ENCODE measurements around the gene PLXNB2.
"Not testable (repeated sequence)": the region's sequence is repeated elsewhere in the genome, so short reads cannot be mapped to it uniquely, and the experiment has no call there.

PLXNB2 gene, protein sequence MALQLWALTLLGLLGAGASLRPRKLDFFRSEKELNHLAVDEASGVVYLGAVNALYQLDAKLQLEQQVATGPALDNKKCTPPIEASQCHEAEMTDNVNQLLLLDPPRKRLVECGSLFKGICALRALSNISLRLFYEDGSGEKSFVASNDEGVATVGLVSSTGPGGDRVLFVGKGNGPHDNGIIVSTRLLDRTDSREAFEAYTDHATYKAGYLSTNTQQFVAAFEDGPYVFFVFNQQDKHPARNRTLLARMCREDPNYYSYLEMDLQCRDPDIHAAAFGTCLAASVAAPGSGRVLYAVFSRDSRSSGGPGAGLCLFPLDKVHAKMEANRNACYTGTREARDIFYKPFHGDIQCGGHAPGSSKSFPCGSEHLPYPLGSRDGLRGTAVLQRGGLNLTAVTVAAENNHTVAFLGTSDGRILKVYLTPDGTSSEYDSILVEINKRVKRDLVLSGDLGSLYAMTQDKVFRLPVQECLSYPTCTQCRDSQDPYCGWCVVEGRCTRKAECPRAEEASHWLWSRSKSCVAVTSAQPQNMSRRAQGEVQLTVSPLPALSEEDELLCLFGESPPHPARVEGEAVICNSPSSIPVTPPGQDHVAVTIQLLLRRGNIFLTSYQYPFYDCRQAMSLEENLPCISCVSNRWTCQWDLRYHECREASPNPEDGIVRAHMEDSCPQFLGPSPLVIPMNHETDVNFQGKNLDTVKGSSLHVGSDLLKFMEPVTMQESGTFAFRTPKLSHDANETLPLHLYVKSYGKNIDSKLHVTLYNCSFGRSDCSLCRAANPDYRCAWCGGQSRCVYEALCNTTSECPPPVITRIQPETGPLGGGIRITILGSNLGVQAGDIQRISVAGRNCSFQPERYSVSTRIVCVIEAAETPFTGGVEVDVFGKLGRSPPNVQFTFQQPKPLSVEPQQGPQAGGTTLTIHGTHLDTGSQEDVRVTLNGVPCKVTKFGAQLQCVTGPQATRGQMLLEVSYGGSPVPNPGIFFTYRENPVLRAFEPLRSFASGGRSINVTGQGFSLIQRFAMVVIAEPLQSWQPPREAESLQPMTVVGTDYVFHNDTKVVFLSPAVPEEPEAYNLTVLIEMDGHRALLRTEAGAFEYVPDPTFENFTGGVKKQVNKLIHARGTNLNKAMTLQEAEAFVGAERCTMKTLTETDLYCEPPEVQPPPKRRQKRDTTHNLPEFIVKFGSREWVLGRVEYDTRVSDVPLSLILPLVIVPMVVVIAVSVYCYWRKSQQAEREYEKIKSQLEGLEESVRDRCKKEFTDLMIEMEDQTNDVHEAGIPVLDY (N-terminal part only)

DNA sequence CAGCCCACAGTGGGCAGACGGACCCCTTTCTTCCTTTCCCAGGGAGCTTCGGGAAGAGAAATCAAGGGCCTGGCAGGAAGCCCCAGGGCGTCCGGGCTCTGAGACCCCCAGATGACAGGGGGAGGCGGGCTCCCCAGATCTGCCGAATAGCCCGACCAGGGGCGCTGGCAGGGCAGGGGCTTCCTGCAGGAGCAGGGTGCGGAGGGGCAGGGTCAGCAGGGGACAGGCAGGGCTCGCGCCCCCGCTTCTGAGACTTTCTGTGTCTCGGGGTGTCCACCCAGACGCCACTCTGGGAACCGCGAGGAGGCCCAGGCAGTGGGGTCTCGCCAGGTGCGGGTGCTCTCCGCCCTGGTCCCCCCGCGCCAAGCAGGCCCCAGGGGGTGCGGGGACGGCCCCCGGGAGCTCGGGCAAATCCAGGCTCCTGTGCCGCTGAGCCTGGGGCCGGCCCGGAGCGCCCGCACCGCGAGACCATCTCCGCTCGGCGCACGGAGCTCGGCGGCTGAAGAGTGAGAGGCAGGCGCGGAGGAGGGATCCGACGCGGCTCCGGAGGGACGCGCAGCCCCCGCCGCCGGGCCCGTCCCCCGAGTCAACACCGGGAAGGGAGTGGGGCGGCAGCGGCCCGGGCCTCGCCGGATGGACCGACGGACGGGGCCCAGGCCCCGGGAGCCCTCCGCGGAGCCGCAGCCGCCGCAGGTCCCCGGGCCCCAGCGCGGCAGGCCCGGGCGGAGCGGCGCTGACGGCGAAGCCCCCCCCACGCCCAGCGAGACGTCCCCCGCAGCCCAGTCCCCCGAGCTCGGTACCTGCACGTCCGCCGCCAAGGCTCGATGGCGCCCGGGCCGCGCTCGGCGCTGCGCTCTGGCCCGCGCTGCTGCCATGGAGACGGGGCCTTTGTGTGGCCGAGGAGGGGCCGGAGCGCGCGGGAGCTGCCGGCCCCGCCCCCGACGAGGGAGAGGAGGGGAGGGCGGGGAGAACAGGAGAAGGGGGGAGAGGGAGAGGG is at the start of gene PLXNB2:
PLXNB2 (minus strand) TSS at position 894 of the 997 bp plus-strand sequence. CDS start 17,062 bp downstream, outside the sequence.
- peak; percentile 37 for DNase-seq

GRCh38 chr22:50357222-50357621 is 49.8 kb upstream of the PLXNB2 start:
- DNase-seq, result no peak

GRCh38 chr22:50356186-50356585 is 48.7 kb upstream of the PLXNB2 start:
- no peak for DNase-seq

DNA sequence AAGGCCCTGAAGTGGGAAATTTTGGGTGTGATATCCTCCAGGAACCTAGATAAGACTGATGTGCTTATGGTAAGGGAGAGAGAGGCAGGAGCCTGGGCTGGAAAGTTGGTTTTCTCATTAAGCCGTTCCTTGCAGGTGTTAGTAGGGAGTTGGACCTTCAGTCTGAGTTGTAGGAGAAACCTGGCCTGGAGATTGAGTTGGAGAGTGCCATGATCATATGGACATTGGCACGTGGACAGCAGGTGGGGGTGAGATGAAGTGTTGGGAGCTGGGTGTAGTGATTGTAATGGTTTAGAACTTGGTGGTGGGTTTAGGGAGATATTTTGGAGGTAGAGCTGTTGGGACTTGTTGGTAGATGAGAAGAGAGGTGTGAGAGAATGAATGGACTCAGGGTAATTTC is 40.6 kb upstream of the PLXNB2 start:
- DNase-seq, result no peak

DNA sequence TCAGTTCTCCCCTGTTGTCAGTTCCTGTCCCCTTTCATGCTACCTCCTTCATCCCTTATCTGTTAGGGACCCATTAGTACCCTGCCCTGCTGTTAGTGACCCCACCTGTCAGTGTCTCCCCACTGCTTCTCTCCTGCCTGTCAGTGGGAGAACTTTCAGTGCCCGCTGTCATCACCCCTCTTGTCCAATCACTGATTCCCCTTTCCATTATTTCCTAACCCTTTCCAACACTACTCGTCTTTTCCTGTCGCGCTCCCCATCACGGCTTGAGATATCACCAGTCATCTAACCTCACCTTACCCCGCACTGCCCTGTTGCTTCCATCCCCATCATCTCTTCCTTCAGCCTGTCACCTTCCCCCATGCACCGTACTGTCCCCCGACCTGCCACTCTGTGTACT is 39.7 kb upstream of the PLXNB2 start:
- DNase-seq, result no peak

GRCh38 chr22:50346470-50346869 is 39.0 kb upstream of the PLXNB2 start:
- no peak for DNase-seq

DNA sequence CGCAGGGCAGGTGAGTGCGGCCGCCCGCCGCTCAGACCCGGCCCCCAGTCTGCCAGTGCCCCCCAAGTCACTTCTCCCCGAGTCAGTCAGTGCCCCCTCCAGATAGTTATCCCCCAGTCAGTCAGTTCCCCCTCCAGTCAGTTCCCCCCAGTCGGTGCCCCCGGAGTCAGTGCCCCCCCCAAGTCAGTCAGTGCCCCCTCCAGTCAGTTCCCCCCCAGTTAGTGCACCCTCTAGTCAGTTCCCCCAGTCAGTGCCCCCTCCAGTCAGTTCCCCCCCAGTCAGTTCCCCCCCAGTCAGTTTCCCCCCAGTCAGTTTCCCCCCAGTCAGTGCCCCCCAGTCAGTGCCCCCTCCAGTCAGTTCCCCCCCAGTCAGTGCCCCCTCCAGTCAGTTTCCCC is 36.1 kb upstream of the PLXNB2 start:
- no peak for DNase-seq

- DNase-seq, result peak; percentile 89
Measured at GRCh38 chr22:50342651-50343540, 35.5 kb upstream of the PLXNB2 start, which contains the start of gene PPP6R2. TSS of gene PPP6R2 (plus strand) at chr22:50343327. CDS start at chr22:50393909, 50,582 bp downstream.

- DNase-seq, result peak; percentile 89
Measured at GRCh38 chr22:50341977-50342650, 34.7 kb upstream of the PLXNB2 start.

DNA sequence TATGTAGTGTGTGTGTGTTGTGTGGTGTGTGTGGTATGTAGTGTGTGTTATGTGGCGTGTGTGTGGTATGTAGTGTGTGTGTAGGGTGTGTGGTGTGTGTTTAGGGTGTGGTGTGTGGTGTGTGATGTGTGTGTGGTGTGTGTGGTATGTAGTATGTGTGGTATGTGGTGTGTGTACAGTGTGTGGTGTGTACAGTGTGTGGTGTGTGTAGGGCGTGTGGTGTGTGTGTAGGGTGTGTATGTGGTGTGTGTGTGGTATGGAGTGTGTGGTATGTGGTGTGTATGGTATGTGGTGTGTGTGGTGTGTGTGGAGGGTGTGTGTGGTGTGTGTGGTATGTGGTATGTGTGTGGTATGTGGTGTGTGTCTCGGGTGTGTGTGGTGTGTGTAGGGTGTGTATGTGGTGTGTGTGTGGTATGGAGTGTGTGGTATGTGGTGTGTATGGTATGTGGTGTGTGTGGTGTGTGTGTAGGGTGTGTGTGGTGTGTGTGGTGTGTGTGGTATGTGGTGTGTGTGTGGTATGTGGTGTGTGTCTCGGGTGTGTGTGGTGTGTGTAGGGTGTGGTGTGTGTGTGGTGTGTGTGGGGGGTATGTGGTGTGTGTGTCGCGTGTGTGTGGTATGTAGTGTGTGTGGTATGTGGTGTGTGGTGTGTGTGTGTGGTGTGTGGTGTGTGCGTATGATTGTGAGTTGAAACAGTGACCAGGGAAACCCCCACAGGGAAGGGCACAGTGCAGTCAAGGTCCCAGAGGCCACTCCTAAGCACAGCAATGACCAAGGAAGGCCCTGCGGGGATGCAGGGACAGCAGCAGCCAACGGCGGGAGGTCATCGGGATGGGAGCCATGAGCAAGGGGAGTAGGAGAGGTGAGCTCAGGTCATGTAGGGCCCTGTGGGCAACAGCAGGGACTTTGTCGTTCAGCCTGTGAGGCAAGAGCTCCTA is 32.8 kb upstream of the PLXNB2 start:
- peak; percentile 40 for DNase-seq

DNA sequence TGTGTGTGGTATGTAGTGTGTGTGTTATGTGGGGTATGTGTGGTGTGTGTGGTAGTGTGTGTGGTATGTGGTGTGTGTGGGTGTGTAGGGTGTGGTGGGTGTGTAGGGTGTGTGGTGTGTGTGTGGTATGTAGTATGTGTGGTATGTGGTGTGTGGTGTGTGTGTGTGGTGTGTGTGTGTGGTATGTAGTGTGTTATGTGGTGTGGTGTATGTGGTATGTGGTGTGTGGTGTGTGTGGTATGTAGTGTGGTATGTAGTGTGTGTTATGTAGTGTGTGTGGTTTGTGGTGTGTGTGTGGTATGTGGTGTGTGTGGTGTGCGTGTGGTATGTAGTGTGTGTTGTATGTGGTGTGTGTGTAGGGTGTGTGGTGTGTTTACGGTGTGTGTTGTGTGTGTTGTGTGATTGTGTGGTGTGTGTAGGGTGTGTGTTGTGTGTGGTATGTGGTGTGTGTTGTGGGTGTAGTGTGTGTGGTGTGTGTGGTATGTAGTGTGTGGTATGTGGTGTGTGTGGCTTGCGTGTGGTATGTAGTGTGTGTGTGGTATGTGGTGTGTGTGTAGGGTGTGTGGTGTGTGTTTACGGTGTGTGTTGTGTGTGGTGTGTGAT is 31.5 kb upstream of the PLXNB2 start:
- peak; percentile 22 for DNase-seq

DNA sequence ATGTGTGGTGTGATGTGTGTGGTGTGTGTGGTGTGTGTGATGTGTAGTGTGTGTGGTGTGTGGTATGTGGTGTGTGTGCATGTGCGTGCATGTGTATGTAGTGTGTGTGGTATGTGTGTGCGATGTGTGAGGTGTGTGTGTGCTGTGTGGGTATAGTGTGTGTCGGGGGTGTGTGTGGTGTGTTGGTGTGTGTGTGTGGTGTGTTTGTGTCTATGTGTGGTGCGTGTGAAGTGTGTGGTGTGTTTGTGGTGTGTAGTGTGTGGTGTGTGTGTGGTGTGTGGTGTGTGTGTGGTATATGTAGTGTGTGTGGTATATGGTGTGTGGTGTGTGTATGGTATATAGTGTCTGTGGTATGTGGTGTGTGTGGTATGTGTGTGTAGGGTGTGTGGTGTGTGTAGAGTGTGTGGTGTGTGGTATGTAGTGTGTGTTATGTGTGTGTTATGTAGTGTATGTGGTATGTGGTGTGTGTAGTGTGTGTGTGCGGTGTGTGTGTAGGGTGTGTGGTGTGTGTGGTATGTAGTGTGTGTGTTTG is 30.7 kb upstream of the PLXNB2 start:
- DNase-seq, result no peak

DNA sequence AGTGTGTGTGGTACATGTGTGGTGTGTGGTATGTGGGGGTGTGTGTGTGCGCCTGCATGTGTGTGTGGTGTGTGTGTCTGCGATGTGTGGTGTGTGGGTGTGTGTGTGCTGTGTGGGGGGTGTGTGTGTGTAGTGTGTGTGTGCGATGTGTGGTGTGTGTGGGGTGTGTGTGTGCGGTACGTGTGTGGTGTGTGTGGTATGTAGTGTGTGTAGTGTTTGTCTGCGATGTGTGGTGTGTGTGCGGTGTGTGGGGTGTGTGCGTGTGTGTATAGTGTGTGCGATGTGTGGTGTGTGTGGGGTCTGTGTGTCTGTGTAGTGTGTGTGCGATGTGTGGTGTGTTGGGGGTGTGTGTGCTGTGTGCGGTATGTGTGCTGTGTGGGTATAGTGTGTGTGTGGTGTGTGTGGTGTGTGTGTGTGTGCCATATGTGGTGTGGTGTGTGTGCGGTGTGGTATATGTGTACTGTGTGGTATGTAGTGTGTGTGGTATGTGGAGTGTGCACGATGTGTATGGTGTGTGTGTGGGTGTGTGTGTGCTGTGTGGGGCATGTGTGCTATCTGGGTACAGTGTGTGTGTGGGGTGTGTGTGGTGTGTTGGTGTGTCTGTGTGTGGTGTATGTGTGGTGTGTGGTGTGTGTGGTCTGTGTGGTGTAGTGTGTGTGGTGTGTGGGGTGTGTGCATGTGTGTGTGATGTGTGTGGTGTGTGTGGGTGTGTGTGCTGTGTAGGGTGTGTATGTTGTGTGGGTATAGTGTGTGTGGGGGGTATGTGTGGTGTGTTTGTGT is 30.0 kb upstream of the PLXNB2 start:
- DNase-seq, result no peak

- DNase-seq, result not testable (repeated sequence)
Measured at GRCh38 chr22:50334433-50334832, 27.0 kb upstream of the PLXNB2 start.

- DNase-seq, result no peak
Measured at GRCh38 chr22:50329236-50329635, 21.8 kb upstream of the PLXNB2 start.

DNA sequence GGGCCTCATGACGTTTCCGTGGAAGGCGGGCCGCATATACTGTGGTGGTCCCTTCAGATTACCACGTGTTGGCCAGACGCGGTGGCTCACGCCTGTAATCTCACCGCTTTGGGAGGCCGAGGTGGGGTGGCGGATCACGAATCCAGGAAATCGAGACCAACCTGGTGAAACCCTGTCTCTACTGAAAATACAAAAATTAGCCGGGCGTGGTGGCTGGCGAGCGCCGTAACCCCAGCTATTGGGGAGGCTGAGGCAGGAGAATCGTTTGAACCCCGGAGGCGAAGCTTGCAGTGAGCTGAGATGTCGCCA is 20.2 kb upstream of the PLXNB2 start:
- DNase-seq, result no peak

DNA sequence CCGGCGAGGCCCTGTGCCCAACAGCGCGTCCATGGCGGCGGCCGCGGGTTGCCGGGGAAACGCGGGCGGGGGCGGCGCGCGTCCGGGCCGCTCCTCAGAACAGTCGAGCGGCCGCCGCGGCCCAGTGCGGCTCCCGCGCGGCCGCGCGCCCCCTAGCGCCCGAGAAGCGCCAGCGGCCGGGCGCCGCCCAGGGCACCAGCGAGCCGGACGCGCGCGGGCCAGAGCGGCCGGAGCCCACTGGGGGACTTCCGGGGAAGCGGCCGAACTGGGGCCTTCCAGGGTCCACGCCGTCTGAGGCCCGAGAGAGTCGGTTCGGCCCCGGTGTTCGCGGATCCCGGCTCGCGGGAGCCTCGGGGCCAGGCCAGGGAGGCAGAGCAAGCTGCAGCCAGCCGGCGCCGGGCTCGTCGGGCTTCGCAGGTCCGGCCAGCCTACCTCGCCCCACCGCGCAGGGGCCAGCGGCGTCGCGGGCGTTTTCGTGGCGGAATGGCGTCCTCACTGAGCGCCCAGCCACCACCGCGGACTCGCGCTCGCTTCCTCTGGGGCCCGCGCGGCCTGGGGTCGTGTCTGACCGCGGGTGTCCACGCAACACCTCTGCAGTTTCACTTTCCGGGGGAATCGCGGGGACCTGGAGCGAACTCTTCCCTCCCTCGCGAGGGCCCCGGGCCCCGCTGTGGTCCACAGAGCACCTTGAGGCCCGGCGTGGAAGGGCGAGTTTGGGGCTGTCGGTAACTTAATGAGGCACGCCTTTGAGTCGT is 19.7 kb upstream of the PLXNB2 start, which contains the start of gene DENND6B:
DENND6B (minus strand) TSS at position 57 of the 755 bp plus-strand sequence; CDS start at position 33, 24 bp downstream.
- DNase-seq, result peak; percentile 72
